Cerebellar nuclear complex (tissue), 1 donor: ENCODE results near the gene CDC42BPG.
A peak's percentile ranks its signal among the peaks of the same experiment; 100 is the strongest.

Source experiments
- DNase-seq, 2 experiments: peaks; one replicate each; lab custom pipeline; 2025; lab: John Stamatoyannopoulos, UW

CDC42BPG gene

DNA sequence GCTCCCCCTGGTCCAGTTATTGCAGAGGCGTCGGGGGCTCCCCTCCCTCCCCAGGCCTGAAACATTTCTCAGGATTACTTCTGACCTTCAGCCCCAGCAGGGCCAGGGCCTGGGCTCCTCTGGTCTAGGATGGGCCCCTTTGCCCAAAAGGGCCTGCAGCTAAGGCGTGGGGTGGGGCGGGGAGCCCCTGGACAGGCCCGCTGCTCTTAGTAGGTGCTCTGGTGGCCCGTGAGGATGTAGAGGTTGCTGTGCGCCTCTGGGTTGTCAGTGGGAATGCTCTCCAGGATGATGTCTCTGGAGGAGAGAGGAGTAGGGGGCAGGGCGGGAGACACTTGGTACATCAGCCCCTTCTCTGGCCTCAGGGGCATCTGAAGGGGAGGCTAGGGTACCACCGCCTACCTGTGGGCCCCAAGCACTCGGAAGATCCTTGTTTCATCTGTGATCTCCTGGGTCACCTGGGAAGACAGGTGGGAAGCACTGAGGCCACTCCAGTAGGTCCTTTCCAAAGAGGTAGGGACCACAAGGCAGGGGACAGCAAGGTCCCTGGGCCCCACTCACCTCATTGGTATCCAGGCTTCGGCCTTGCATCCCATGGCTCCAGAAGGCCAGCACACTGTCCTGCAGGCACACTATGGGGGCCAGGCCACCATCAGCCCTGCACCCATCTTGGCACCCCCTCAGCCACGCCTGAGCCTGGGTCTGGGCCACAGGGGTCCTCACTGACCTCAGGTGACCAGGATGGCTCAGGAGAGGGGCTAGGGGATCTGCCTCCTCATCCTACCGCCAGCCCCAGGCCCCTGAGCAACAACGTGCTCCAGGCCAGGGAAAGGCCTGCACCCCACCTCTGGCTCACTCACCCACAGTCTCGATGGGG is 54.9 kb downstream of the CDC42BPG start:
- no peak for DNase-seq

DNA sequence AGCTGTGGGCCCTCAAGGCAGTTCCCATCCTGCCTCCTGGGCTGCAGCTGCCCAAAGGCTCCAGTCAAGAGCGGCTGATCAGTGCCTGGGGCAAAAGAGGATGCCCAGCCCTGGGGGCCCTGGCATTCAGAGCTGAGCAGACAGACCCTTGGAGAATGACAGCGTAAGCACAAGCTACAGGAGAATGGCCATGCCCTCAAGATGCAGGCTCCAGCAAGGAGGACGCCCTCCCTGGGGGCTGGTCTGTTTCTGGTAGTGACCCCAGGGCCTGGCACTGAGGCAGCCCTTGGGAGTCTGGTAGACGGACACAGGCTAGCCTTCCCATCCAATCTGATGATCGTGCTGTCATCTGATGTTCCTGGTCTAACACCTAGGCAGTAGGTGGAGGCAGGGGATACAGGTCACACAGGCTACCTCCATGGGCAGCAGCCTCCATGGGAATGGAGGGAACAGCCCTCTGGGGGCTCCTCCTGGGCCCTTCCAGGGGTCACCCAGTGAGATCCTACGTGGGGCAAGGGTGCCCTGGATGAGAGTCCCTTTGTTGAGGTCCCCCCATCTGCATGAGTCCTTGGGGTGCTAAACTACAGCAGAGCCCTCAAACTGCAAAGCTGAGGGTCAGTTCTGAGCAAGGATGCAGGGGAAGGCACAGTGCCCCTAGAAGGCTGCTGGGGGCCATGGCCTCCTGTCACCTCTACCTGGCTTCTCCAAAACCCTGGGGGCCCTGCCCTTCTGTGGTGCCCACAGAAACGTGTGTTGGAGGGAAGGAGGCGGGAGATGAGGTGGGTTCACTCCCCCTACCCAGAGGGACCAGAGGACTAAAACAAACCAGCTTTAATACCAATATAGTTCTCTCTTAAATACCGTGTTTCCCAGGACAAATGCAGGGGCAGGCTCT is 55.9 kb downstream of the CDC42BPG start:
- no peak for DNase-seq

DNA sequence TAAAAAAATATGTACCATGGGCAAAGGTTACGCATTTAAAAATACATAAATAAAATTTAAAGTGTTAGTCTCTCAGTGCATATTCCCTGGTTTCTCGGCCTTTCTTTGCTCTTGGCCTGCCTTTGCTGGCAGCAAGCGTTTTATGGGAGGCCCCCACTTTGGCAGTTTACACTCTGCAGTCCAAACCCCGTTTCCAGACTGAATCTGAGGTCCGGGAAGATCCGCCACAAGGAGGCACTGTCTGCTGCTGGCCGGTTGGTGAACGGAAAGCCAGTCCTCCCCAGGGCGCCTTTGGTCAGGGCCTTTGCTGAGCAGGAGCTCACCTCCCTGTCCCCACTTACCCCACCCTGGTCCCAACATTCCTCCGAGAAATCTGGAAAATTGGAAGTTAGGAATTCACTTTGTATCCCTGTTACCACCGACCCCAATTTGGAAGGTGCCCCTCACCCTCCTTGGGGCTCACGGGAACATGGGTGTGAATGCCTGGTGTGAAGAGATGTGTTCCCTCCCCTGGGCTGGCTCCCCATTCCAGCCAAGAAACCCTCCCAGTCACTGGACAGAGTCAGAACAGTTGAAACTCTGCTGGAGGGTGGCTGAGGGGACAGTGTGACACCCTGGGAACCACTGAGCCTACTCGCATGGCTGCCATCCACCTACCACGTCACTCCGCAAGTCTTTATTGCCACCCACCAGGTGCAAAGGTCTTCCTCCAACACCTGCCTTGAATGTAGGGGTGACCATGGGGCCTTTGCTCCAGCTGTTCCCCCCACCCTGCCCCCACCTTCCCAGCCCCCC is 56.7 kb downstream of the CDC42BPG start:
- DNase-seq, result no peak

DNA sequence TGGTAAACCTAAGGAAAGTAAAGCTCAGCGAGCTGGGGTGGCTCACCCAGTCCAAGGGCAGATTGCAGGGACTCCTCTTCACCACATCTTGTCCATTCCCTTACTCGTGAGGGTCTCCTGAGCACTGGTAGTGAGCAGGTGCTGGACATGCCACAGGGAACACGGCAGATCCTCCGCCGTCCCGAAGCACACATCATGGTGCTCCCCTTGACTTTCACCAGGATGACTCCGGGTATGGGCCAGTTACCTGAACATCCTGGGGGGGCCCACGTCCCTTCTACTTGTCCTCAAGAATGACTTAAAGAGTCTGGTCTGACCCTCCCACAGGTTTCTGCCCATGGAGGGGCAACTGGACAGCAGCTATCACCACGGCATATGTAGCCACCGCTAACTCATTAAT is 58.1 kb downstream of the CDC42BPG start:
- no peak for DNase-seq

DNA sequence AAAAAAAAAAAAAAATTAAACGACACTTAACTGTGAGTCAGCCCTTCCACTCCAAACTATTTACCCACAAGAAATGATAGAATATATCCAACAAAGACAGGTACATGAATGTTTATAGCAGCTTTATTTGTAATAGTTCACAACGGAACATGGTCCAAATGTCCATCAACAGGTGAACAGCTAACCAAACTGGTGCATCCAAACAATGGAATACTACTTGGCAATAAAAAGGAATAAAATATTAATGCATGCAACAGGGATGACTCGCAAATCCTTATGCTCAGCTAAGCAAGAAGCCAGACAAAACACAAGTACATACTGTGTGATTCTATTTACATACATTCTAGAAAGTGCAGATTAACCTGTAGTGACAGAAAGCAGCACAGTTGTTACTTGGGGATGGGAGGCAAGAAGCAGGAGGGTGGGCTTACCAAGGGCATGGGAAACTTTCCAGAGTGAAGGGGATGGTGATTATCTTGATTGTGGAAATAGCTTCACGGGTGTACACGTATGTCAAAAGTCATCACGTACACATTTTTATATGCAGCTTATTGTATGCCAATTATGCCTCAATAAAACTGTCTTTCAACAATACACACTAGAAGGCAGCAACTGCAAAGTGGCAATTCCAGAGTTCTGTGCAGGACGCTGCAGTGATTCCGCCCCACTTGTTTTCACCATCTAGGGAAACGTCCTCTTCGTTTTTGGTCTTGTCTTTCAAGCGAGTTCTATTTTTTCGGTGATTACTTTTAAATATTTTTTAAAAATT is 59.5 kb downstream of the CDC42BPG start:
- no peak for DNase-seq

DNA sequence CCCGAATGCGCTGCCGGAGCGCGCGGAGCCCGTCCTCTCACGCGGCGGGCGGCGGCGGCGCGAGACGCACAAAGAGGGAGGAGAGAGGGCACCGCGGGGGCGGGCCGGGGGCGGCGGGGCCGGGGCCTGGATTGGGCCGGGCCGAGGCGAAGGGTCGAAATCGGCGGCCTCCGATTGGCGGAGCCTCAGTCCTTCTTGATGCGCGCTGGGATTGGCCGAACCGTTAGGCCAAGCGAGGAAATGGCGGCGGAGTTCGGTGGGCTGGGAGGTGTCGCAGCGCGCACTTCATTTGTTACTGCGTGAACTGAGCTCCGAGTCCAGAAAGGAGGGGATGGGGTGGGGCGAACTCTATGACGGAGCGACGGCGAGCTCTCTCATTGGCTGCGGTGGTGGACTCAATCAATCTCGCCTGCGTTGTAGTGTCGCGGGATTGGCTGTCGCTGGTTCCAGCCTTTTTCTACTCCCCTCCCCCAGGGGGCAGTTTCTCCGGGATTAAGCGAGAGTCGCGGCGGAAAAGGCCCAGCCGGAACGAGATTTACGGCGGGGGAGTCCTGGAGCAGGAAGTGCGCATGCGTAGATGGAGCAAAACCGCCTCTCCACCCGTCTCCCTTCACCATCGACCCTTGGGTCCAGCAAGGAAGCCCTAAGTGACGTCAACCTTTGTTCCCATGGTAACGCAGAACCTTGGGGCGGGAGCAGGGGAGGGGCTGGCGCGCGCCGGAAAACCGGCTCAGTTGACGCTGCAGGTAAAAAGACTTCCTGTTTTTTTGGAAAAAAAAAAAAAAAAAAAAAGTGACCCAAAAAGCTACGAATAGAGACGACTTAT is 65.8 kb downstream of the CDC42BPG start, which contains the start of gene SF1:
TSS of gene SF1 (minus strand) at position 70 of the 826 bp plus-strand sequence. CDS start 150 bp downstream, outside the sequence.
- peak; percentile 98 to 100 for DNase-seq

DNA sequence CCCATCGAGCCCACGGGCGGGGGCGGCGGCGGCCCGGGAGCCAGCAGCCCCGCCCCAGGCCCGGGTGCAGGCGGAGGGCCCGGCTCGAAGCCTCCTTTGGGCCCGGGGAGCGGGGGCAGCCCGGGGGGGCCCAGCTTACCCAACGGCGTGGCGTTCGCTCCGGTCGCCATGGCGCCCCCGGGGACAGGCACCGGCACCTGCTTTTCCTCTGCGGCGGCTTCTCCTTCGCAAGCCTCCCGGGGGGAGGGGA is 66.3 kb downstream of the CDC42BPG start:
- DNase-seq, result no peak

DNA sequence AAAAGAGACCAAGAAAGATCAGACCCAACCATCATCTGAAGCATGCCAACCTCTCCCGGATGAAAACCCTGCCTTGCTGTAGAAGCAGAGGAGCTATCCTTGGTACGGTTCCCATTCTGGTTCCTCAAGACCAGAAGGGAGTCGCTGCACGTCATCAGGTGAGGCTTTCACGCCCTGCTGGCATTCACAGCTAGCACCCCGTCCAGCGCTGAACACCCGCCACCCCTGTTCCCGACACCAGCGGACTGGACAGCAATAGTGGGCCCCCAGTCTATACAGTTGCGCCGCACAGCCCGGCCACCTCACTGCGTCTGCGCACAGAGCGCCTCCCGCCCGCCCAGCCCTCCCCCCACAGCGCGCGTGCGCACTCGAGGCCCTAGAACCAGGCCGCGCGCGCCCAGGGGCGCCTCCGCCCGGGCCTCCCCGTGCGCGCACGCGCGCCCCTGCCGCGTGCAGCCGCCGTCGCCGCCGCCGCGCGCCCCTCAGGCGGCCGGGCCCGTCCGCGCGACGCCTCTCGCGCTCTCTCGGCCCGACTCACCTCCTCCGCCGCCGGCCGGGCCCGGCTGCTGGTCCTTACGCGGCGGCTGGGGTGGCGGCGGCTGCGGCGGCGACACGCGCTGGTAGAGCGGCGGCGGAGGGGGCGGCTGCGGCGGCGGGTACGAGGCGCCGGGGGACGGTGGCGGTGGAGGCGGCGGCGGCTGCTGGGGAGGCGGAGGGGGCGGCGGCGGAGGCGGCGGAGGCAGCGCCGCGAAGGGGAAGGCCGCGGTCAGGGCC is 66.8 kb downstream of the CDC42BPG start:
- DNase-seq, result no peak

DNA sequence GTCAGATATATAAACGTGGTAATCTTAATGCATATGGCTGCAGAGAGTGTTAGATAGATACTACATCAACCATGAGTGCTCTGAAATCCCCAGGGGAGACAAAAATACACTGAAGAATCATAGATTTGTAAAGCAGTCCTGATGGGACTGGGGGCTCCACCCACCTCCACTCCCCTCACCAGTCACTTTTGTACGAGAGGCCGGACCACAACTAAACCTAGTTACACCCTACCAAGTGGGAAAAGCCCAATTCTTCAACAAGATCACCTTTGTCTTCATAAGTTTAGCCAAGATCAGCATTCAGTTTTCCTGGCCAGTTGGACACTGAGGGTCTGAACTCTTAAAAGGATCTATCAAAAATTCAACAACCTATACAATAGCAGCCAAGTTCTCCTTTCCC is 67.6 kb downstream of the CDC42BPG start:
- no peak for DNase-seq

DNA sequence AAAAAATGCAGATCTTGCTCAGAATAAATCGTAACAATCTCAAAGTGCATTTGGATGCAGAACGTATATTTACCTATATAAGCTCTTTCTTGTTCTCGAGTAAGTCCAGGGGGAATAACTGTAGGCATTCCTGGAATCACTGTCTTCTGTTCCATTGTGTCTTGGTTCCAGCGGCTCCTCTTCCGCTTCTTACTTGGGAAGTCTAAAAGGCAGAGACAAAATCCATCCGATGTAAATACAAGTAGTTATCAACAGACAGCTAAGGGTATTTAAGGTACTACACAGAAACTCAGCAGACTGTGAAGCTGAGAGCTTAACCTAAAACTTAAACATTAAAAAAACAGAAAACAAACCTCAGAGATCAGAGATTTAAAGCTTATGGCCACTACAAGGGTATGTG is 68.0 kb downstream of the CDC42BPG start:
- no peak for DNase-seq

DNA sequence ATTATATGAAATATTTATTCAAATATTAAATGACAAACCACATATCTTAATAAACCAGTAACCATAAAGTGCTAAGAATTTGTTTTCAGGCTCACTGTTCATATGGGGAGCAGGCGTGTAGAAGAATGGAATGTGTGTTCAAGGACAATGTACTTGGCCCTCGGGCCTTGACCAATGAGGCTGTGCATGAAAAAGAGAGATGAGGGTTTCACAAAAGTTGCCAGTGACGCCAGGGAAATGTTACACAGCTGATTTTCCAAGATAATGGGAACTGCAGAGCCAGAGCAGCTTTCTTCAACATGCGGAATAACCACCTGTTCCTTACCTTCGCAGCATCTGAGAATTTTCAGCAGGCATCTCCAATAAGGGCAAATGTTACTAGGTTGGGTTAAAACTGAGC is 70.3 kb downstream of the CDC42BPG start:
- no peak for DNase-seq
